ENCODE results near the gene DENND2D.

DENND2D gene

DNA sequence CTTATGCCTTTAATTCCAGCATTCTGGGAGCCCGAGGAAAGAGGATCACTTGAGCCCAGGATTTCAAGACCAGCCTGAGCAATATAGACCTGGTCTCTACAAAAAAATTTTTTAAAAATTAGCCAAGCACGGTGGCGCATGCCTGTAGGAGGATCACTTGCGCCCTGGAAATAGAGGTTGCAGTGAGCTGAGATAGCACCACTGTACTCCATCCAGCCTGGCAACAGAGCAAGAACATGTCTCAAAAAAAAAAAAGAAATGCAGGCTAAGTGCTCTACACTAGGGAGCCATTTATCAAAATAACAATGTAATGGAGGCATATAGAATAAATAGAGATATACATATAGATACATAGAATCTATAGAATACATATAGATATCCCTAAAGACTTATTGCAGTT is 37.1 kb downstream of the DENND2D start:
- Histone ChIP-seq H3K4me1 (ENCODE audit: control insufficient read depth, insufficient read depth, low read length) (no peaks in the 10 kb centered on the region), H3K9me3 (ENCODE audit: control insufficient read depth, insufficient read depth, low read length) (no peaks in the 10 kb centered on the region), H3K27ac (ENCODE audit: low read depth, low read length) (no peak overlapping the region), H3K36me3 (ENCODE audit: control insufficient read depth, insufficient read depth, low read length) (peaks cover 48% of the 10 kb centered on the region), H3K27me3 (ENCODE audit: control insufficient read depth, insufficient read depth, low read length) (no peaks in the 10 kb centered on the region), H3K9ac (ENCODE audit: low read depth, low read length) (no peak overlapping the region), H3K4me3 (ENCODE audit: low read depth, low read length) (no peak overlapping the region)

DNA sequence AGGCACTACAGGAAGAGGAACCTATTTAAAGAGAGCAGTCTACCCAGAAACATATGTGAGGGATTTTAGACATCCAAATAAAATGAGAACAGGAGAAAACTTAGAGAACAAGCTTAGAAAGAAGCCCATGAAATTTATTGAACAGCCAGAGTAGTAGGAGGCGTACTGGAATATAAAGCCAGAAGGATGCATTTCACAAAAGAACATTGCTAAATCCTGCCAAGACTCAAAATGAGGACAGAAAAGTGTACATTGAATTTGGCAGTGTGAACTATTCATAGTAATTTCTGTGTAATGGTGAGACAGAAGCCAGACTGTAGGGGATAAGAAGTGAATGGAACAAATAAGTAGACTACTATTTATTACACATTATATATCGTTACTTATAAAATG is 38.0 kb downstream of the DENND2D start:
- H3K9ac ChIP-seq (ENCODE audit: low read depth, low read length), result no peak overlapping the region
- H3K4me1 ChIP-seq (ENCODE audit: control insufficient read depth, insufficient read depth, low read length), result no peaks in the 10 kb centered on the region
- no peak overlapping the region for H3K27ac ChIP-seq (ENCODE audit: low read depth, low read length)
- H3K36me3 ChIP-seq (ENCODE audit: control insufficient read depth, insufficient read depth, low read length), result peaks cover 44% of the 10 kb centered on the region
- H3K27me3 ChIP-seq (ENCODE audit: control insufficient read depth, insufficient read depth, low read length), result no peaks in the 10 kb centered on the region
- no peaks in the 10 kb centered on the region for H3K9me3 ChIP-seq (ENCODE audit: control insufficient read depth, insufficient read depth, low read length)
- H3K4me3 ChIP-seq (ENCODE audit: low read depth, low read length), result no peak overlapping the region

DNA sequence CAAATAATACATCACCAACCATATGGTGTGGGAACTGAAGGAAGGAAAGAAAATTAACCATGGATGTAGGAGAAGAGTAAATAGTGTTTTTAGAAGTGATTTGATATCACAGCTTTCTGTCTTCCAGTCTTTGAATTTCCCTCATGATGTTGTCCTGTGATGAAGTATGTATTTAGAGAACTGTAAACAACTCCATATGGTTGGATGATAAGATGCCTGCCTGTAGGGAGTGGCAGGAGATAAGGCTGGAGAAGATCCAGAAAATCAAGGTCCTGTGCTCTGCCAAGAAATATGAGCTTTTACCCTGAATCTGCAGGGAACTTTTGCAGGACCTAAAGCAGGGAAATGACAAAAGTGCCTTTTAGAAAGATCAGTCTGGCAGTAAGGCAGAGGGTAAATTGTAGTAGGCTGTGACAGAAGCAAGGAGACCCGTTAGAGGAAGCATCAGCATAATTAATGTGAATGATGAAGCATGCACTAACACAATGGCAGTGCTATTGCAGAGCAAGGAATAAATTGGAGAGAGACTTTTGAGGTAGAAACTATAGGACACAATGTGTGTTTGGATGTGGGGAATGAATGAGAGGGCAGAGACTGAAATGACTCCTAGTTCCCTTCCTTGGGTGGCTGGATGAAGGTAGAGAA is 38.5 kb downstream of the DENND2D start:
- no peak overlapping the region for H3K27ac ChIP-seq (ENCODE audit: low read depth, low read length)
- no peak overlapping the region for H3K4me3 ChIP-seq (ENCODE audit: low read depth, low read length)
- peaks cover 42% of the 10 kb centered on the region for H3K36me3 ChIP-seq (ENCODE audit: control insufficient read depth, insufficient read depth, low read length)
- no peaks in the 10 kb centered on the region for H3K9me3 ChIP-seq (ENCODE audit: control insufficient read depth, insufficient read depth, low read length)
- no peaks in the 10 kb centered on the region for H3K4me1 ChIP-seq (ENCODE audit: control insufficient read depth, insufficient read depth, low read length)
- no peaks in the 10 kb centered on the region for H3K27me3 ChIP-seq (ENCODE audit: control insufficient read depth, insufficient read depth, low read length)
- no peak overlapping the region for H3K9ac ChIP-seq (ENCODE audit: low read depth, low read length)

DNA sequence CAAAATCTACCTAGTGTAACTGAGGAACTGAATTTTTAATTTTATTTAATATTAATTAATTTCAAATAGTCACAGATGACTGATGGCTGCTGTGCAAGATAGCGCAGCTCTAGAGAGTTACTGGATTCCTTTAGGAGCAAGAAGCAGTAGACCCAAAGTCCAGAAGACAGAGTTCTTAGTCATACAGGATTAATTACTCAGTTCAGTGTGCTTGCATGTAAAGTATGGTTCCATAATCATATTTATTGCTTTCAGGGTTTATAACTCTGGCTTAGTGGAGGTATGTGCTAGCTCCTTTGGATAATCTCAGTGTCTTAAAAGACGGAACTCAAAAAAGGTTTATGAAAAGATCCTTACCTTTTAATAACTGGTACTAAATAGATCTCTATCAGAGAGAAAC is 43.0 kb downstream of the DENND2D start:
- Histone ChIP-seq H3K4me1 (ENCODE audit: control insufficient read depth, insufficient read depth, low read length) (no peaks in the 10 kb centered on the region), H3K27me3 (ENCODE audit: control insufficient read depth, insufficient read depth, low read length) (no peaks in the 10 kb centered on the region), H3K9ac (ENCODE audit: low read depth, low read length) (no peak overlapping the region), H3K4me3 (ENCODE audit: low read depth, low read length) (no peak overlapping the region), H3K36me3 (ENCODE audit: control insufficient read depth, insufficient read depth, low read length) (peaks cover 67% of the 10 kb centered on the region), H3K9me3 (ENCODE audit: control insufficient read depth, insufficient read depth, low read length) (no peaks in the 10 kb centered on the region), H3K27ac (ENCODE audit: low read depth, low read length) (no peak overlapping the region)

DNA sequence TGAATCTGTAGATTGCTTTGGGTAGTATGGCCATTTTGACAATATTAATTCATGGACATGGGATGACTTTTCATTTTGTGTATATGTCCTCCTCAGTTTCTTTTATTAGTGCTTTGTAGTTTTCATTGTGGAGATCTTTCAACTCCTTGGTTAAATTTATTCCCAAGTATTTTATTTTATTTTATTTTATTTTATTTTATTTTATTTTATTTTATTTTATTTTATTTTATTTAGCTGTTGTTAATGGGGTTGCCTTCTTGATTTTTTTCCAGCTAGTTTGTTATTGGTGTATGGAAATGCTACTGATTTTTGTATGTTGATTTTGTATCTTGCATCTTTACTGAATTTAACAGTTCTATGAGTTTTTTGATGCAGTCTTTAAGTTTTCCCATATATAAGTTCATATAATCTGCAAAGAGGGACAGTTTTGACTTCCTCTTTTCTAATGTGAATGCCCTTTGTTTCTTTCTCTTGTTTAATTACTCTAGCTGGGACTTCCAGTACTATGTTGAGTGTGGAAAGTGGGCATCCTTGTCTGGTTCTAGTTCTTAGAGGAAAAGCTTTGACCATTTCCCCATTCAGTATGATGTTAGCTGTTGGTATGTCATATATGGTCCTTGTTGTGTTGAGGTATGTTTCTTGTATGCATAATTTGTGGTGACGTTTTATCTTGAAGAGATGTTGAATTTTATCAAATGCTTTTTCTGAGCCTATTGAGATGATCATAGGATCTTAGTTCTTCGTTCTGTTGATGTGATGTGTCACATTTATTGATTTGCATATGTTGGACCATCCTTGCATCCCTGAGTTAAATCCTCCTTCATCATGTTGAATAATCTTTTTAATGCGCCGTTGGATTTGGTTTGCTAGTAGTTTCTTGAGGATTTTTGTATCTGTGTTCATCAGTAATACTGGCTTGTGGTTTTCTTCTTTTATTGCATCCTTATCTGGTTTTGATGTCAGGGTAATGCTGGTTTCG is 46.1 kb downstream of the DENND2D start:
- Histone ChIP-seq H3K9ac (ENCODE audit: low read depth, low read length) (no peak overlapping the region), H3K27me3 (ENCODE audit: control insufficient read depth, insufficient read depth, low read length) (no peaks in the 10 kb centered on the region), H3K4me3 (ENCODE audit: low read depth, low read length) (no peak overlapping the region), H3K36me3 (ENCODE audit: control insufficient read depth, insufficient read depth, low read length) (peaks cover 68% of the 10 kb centered on the region), H3K27ac (ENCODE audit: low read depth, low read length) (no peak overlapping the region), H3K4me1 (ENCODE audit: control insufficient read depth, insufficient read depth, low read length) (peaks cover 3% of the 10 kb centered on the region; the same call in 1 of the 2 replicates), H3K9me3 (ENCODE audit: control insufficient read depth, insufficient read depth, low read length) (no peaks in the 10 kb centered on the region)

DNA sequence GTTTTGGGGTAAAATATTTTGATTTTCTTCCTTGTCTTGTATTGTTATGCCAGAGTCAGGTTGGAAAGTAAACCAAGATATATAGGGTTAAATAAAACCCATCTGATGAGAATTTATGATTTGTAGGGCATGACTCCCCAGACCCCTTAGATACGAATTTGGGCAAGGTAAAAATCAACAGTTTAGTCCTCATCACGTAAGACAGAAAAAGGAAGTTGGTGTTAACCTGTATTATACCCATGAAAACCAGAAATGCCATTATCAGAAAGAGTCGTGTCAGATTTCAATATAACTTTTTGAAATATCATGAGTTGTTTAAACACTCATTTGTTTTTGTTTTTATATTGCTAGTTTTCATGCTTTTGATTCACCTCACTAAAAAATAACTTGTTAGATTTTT is 48.6 kb downstream of the DENND2D start:
- Histone ChIP-seq H3K9me3 (ENCODE audit: control insufficient read depth, insufficient read depth, low read length) (no peaks in the 10 kb centered on the region), H3K4me1 (ENCODE audit: control insufficient read depth, insufficient read depth, low read length) (peaks cover 3% of the 10 kb centered on the region; the same call in 1 of the 2 replicates), H3K4me3 (ENCODE audit: low read depth, low read length) (no peak overlapping the region), H3K36me3 (ENCODE audit: control insufficient read depth, insufficient read depth, low read length) (peaks cover 78% of the 10 kb centered on the region), H3K27me3 (ENCODE audit: control insufficient read depth, insufficient read depth, low read length) (no peaks in the 10 kb centered on the region), H3K27ac (ENCODE audit: low read depth, low read length) (no peak overlapping the region), H3K9ac (ENCODE audit: low read depth, low read length) (no peak overlapping the region)

DNA sequence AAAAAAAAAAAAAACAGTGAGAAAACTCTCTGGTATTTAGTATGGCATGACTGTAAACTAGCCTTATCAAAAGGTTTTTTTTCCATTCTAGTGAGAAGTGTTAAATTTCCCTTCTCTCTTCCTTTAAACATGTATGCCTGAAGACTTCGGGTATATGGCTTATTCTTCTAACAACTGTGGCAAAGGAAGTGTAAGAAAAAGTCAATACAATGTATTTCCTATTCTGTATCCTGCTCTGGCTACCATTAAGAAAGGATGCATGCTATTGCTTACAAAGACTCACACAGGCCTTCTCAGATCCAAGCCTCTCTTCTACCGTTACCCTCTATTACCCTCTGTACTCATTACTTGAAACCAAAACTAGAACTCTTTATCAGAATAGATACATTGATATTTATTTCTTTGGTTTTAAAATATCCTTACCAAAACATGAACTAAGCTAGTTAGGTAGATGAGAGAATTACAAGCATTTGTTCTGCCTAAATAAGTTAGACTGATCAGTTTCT is 52.0 kb downstream of the DENND2D start:
- peaks cover 3% of the 10 kb centered on the region; the same call in 1 of the 2 replicates for H3K4me1 ChIP-seq (ENCODE audit: control insufficient read depth, insufficient read depth, low read length)
- H3K36me3 ChIP-seq (ENCODE audit: control insufficient read depth, insufficient read depth, low read length), result peaks cover 62% of the 10 kb centered on the region
- H3K9me3 ChIP-seq (ENCODE audit: control insufficient read depth, insufficient read depth, low read length), result no peaks in the 10 kb centered on the region
- no peaks in the 10 kb centered on the region for H3K27me3 ChIP-seq (ENCODE audit: control insufficient read depth, insufficient read depth, low read length)
- H3K27ac ChIP-seq (ENCODE audit: low read depth, low read length), result no peak overlapping the region
- H3K4me3 ChIP-seq (ENCODE audit: low read depth, low read length), result no peak overlapping the region
- H3K9ac ChIP-seq (ENCODE audit: low read depth, low read length), result no peak overlapping the region

DNA sequence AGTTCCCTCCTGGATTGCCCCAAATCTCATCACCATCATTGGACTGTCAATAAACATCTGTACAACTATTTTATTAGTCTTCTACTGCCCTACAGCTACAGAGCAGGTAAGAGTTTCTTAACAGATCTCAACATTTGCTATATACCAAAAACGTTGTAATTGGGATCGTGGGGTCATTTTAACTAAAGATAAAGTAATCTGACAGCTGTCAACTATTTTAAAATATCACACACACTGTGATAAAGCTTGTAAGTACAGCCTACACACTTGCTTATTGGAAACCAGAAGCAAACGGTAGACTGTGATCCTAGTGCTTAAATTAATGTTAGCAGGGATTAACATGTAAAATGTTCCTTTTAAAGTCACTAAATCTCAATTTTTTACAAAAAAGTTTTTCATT is 52.5 kb downstream of the DENND2D start:
- Histone ChIP-seq H3K4me3 (ENCODE audit: low read depth, low read length) (no peak overlapping the region), H3K36me3 (ENCODE audit: control insufficient read depth, insufficient read depth, low read length) (peaks cover 57% of the 10 kb centered on the region), H3K9ac (ENCODE audit: low read depth, low read length) (no peak overlapping the region), H3K27ac (ENCODE audit: low read depth, low read length) (no peak overlapping the region), H3K27me3 (ENCODE audit: control insufficient read depth, insufficient read depth, low read length) (no peaks in the 10 kb centered on the region), H3K9me3 (ENCODE audit: control insufficient read depth, insufficient read depth, low read length) (no peaks in the 10 kb centered on the region), H3K4me1 (ENCODE audit: control insufficient read depth, insufficient read depth, low read length) (peaks cover 3% of the 10 kb centered on the region; the same call in 1 of the 2 replicates)

DNA sequence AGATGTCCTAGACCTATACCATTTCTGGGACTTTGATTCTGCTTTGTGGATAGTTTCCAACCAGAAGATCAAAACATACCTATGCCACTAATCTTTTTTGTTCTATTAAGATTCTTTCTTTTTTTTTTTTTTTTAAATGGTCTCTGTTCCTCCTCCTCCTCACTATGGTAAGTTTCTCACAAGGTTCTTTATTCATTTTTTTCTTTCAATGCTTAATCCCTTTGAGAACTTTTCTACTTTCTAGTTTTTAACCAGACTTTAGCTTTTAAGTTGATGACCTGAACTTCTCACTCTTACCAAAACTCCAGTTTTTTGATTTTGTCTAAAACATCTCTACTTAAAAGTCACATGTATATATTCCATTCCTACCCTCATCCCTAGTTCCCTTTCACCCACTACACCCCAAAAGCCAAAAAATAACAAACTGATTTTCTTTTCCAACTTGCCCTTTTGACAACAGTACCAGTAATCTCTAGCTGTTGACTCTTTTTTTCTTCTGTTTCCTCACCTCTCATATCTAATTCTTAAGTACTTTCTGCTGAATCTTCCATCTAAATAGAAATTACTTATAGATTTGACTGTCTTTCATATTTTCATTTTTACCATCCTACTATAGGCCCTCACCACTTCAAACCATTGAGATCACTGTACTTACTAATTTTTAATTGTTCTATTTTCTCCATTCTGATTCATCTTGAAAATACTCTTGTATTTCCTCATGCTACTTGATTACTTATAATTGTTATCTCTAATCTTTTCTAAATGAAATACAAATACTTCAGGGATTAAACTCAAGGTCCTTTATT is 54.3 kb downstream of the DENND2D start:
- H3K27me3 ChIP-seq (ENCODE audit: control insufficient read depth, insufficient read depth, low read length), result no peaks in the 10 kb centered on the region
- peaks cover 40% of the 10 kb centered on the region for H3K36me3 ChIP-seq (ENCODE audit: control insufficient read depth, insufficient read depth, low read length)
- H3K9ac ChIP-seq (ENCODE audit: low read depth, low read length), result no peak overlapping the region
- H3K4me3 ChIP-seq (ENCODE audit: low read depth, low read length), result no peak overlapping the region
- no peak overlapping the region for H3K27ac ChIP-seq (ENCODE audit: low read depth, low read length)
- no peaks in the 10 kb centered on the region for H3K9me3 ChIP-seq (ENCODE audit: control insufficient read depth, insufficient read depth, low read length)
- peaks cover 15% of the 10 kb centered on the region for H3K4me1 ChIP-seq (ENCODE audit: control insufficient read depth, insufficient read depth, low read length)

DNA sequence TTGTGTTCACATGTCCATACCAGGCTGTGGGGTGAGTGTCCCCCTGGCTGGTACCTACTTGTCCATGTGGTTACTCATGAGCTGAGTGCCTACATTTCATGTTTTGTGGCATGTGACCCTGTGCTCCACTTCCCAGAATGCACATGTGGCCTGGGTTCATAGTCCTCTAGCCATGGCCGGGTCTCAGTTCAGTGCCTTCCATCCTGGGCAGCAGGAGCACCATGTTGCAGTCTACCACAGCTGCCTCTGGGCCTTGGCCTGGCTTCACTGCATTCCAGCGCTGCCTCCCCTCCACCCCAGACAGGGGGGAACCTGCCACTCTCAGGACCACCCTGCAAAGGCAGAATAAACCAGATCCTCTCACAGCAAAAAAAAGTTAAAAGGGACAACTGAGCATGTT is 54.9 kb downstream of the DENND2D start:
- H3K27ac ChIP-seq (ENCODE audit: low read depth, low read length), result no peak overlapping the region
- H3K4me3 ChIP-seq (ENCODE audit: low read depth, low read length), result no peak overlapping the region
- no peaks in the 10 kb centered on the region for H3K9me3 ChIP-seq (ENCODE audit: control insufficient read depth, insufficient read depth, low read length)
- no peak overlapping the region for H3K9ac ChIP-seq (ENCODE audit: low read depth, low read length)
- peaks cover 18% of the 10 kb centered on the region for H3K4me1 ChIP-seq (ENCODE audit: control insufficient read depth, insufficient read depth, low read length)
- H3K36me3 ChIP-seq (ENCODE audit: control insufficient read depth, insufficient read depth, low read length), result peaks cover 34% of the 10 kb centered on the region
- no peaks in the 10 kb centered on the region for H3K27me3 ChIP-seq (ENCODE audit: control insufficient read depth, insufficient read depth, low read length)

Measured in HUES48 (cell line).